GM19238 (cell line): ENCODE results near the gene BOD1L2.

Experiments
- DNase-seq: peaks from one replicate; pipeline ENCODE4 v3.0.0; 2011; ENCODE audit warnings: low spot score; ENCODE audit not compliant: insufficient read length

BOD1L2 gene

GRCh38 chr18:57146956-57147636 is at the start of gene BOD1L2:
Gene BOD1L2, plus strand, starts transcription at chr18:57147087. Its CDS starts 226 bp downstream, at chr18:57147313.
- no peak for DNase-seq

DNA sequence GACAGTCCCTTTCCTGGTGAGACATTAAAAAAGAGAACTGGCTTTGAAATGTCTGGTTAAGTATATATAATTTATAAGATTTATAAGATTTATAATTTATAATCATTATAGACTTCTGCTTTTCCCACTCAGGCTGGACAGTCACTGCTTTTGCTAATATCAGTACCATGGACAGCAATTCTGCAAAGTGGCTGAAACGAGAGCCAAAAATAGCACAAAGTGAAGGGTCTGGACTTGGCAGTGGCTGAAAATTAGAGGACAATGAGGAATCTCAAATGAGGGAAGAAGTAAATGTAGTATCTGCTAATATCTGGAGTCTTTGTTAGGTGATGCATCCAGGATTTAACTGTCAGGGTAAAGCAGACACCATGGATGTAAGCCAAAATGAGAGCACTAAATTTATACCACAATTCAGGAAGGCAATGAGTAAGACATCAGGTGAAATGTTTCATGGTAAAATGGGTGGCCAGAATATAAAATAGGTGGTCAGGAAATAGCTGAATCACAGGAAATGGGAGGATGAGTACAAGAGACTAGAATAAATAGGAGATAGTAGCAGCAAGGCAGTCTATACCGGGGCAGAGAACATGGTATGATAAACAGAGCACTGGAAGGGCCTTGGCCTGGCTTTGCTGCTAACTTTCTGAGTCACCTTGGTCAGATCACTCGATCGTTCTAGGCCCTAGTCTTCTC is 39.6 kb upstream of the BOD1L2 start:
- no peak for DNase-seq

DNA sequence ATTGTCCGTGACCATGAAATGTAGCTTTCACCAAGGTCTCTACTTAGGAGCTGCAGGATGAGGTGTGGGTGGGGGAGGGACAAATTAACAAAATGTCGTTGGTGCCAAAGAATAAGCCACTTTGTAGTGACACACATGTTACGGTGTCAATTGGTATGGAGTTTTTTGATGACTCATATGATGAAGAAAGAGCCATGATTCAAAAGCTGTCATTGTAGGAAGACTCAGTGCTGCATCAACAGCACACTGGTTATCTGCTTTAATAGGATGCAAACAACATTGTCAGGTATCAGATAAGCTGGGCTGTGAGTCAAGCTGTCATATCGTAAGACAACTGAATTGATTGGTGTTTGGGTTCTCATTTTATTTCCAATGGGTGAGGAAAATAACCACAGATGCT is 36.6 kb upstream of the BOD1L2 start:
- DNase-seq: no peak

DNA sequence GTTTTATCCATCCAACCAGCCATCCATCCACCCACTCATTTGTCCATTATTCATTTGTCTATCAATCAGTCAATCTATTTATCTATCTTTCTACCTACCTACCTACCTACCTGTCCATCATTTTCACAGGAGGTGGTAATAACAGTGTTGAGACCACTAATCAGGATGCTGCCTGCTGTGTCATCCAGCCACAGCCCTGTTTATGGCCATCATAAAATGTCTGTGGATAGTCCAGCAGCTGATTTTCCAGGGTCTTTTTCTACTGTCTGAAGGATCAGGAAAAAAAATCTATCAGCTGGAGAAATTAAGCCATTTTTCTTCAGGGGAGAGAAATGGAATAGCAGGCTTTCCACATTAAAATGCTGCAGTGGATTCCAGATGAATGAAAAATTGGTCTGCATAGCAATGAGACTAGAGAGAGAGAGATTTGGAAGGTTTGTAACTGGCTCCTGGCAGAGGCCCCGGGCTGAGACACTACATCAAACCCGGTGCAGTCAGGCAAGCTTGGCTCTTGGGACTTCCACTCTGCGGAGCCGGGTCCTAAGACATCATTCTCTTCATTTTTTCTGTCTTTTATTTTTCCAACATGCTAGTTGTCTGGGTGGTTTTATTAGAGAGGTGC is 33.0 kb upstream of the BOD1L2 start:
- no peak for DNase-seq

DNA sequence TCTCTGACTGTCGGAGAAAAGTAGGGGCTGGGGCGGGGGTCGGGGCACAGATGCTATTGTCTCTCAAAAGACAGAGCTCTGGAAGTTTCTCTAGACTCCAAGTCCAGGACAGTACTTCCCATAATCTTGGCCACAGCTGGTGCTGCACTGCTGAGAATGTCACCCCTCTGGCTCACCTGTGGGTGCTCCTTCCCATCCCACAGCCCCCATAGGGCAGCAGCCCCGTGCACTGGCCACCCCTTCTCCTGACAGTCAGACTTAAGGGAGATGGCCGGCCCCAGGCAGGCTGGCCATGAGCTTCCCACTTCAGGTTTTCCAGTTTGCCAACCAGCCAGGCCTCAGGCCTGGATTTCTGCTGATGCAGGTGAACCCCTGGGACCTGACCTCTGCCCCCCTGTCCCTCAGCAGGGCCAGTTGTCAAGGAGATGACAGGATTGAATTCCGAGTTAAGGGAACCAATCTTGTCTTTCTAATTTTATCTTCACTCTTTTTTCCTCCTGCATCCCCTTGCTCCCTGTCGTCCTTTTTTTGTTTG is 30.2 kb upstream of the BOD1L2 start:
- no peak for DNase-seq

- DNase-seq: no peak
Observed at GRCh38 chr18:57121542-57122112, 25.3 kb upstream of the BOD1L2 start.

DNA sequence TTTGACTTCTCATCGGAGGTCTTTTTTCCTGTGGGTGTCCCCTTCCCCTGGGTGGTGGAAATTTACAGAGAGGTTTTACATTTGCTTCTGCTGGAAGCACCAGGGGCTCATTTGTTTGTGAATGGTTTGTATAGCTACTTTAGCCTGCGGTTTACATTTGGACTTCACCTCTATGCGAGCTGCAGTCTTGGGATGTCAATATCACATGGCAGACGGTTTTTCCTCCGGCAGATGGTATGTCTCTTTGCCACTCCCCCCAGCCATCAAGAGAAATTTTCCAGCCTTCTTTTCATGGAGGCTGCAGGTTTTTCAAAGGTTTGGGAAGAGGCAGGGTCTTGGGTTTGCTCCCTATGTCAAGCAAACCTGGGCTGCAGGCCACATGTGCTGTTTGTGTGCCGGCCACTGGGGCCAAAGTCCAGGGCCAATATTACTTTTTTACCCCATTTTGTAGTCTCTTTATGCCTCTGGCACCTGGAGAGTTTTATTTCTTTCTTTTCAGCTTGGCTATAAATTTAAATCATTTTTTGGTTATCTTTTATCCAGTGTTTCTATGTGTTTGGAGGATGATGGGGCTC is 23.9 kb upstream of the BOD1L2 start:
- DNase-seq: no peak

GRCh38 chr18:57125627-57126026 is 21.3 kb upstream of the BOD1L2 start:
- no peak for DNase-seq

DNA sequence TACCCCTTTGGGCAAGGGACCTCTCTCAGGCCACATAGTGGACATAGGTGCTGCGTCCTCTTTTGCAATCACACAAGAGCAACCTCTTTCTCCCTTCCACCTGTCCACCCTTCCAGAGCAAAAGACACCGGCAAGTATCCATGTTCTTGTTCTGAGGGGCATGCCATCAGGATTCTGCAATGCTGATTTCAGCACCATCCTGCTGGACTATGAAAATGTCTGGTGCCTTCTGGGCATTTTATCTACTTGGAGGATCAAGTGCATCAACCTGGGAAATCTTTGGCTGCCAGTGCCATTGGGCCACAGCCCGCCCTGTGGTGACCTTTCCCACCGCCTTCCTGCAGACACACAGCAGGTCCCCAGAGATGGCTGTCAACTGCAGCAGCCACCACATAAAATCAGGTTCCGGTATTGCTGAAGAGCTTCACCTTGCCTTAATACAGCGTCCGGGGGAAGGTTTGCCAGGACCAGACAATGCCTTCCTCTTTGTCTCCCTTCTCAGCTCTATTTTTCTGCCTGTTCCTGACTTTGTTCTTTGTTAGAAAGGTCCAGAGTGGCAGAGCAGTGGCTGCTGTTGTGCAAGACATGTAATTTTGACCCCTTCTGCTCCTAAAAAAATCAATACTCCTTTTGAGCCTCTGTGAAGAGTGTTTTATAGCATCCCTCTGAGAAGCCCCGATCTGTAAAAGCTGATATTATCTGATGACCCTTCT is 18.5 kb upstream of the BOD1L2 start:
- DNase-seq: no peak

GRCh38 chr18:57131101-57131500 is 15.8 kb upstream of the BOD1L2 start:
- DNase-seq: no peak

GRCh38 chr18:57131782-57132181 is 15.1 kb upstream of the BOD1L2 start:
- DNase-seq: no peak

DNA sequence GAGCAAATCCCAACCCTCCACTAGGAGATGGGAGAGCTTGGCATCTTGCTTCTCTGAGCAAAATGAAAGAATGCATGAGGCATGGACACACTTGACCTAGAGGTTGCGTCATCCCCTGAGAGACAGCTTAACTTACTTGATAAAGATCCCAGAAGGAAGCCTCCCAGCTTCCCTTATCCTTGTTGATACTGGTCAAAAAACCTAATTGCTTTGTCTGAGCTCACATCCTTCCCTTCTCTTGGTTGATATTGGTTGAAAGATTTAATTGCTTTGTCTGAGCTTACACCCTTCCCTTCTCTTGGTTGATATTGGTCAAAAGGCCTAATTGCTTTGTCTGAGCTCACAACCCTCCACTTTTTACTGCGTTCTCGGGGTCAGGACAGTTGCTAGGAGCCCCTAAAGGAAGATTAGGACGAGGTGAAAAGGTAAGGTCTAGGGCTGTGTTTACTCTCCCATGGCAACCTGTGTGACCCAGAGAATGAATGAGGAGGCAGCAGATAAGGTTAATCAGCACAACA is 12.2 kb upstream of the BOD1L2 start:
- DNase-seq: no peak

- DNase-seq: no peak
Observed at GRCh38 chr18:57135699-57136098, 11.2 kb upstream of the BOD1L2 start.

- DNase-seq: no peak
Observed at GRCh38 chr18:57137847-57138246, 9.0 kb upstream of the BOD1L2 start.

DNA sequence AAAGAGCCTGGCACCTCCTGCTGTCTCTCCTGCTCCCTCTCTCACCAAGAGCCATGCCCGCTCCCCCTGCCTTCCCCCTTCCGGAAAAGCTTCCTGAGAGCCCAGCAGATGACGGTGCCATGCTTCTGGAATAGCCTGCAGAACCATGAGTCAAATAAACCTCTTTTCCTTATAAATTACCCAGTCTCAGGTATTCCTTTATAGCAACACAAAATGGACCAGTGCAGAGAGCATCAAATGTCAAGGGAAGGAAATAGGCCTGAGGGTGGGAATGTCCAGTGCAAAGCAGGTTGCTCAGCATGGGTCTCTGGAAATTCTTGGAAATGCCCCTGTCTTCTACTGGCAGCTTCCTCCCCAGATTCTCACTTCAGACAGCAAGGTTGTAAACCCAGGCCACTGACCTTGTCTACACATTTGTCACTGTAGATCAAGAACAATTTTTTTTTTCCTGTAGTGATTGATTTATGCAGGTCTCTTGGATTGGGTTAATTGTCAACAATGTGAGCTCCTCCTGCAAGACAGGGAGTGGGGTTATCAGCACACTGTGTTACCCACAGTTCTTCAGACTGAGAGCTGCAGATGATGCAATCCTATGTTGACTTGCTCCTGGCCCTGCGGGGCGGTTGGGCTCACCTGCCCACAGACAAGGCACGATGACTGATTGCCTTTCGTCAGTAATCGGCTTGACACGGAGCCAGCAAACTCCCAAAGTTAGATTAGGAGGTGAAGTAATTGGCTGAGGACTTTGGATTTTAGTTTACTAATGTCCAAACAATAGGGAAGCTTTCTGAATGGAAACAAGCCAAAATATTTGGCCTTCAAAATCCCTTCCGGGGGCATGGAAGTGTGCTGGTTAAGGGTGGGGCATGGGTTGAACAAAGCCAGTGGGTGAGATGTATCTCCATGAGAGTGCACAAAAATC is 5.4 kb upstream of the BOD1L2 start:
- no peak for DNase-seq

- no peak for DNase-seq
Observed at GRCh38 chr18:57142324-57142723, 4.6 kb upstream of the BOD1L2 start.

GRCh38 chr18:57143265-57143664 is 3.6 kb upstream of the BOD1L2 start:
- no peak for DNase-seq

DNA sequence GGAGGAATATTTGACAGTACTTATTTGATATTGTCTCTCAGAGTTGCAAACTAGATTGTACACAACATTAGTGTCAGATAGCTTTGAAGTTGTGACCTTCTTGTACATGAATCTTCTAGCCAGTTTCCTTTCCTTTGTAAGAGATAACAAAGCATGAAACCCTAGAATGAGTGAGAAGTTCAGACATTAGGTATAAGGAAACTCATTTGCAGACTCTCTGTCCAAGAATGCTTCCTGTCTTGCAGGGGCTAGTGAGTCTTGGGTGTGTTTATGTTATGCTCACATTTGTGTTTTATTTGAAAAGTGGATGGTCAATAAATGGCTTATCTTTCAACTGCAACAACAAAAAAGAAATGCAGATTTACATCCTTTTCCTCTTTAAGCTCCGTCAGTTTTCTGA is 1.4 kb downstream of the BOD1L2 start:
- DNase-seq: no peak

- no peak for DNase-seq
Observed at GRCh38 chr18:57149051-57149450, 2.2 kb downstream of the BOD1L2 start.

DNA sequence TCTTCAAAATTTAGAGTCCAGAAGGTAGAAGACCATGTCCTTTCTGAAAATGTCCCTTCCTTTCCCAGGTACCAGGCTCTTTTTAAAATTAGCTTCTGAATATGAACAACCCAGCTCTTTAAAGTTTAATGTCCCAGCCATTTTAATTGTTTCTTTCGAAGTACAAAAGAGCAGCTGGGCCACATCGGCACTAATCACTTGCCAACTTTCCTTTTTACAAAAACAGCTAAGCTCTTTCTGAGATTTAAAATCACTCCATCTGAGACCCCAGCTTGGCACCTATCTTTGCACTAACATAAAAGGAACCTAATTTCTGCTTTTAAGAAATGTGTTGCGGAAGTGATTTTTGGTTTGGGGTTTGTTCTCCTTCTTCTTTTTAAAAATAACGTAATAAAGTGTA is 2.6 kb downstream of the BOD1L2 start:
- DNase-seq: no peak
